ENCODE results near the gene CHRNA3. TPM values are rescaled to one million over a fixed set of nuclear protein-coding genes. Genes with fewer than 3 reads are reported as not detected.

Gene CHRNA3
- total RNA-seq, 1 donor from 2014 or later = not detected

Other genes starting within 250 kb of the CHRNA3 start
- gene IREB2, start 182.8 kb downstream of the CHRNA3 start, total RNA-seq = 89.1 and 89.4 TPM in 2 replicates
- gene HYKK, start 113.4 kb downstream of the CHRNA3 start, total RNA-seq = 0.90 and 1.6 TPM in 2 replicates
- gene PSMA4, start 80.6 kb downstream of the CHRNA3 start, total RNA-seq = 335 and 342 TPM in 2 replicates
- 8.9 and 10.1 TPM in 2 replicates for gene CHRNA5, start 55.5 kb downstream of the CHRNA3 start, total RNA-seq
- not detected in 2 replicates for gene CHRNB4, start 20.2 kb upstream of the CHRNA3 start, total RNA-seq
- gene ADAMTS7, start 190.5 kb upstream of the CHRNA3 start, total RNA-seq = 1.3 TPM in 2 replicates